HPDE6-E6E7 (cell line): Measurements from ENCODE around the gene APPBP2.
"Not testable (repeated sequence)": the region's sequence is repeated elsewhere in the genome, so short reads cannot be mapped to it uniquely, and the experiment has no call there.

Experiments used
- DNase-seq: peaks from one replicate; pipeline ENCODE4 v3.0.0; 2011; ENCODE audit warnings: missing footprints; ENCODE audit errors: extremely low spot score

The APPBP2 gene

GRCh38 chr17:60534010-60534555, 8.0 kb upstream of the APPBP2 start:
- DNase-seq = no peak

GRCh38 chr17:60529806-60530205, 3.8 kb upstream of the APPBP2 start:
- no peak for DNase-seq

DNA sequence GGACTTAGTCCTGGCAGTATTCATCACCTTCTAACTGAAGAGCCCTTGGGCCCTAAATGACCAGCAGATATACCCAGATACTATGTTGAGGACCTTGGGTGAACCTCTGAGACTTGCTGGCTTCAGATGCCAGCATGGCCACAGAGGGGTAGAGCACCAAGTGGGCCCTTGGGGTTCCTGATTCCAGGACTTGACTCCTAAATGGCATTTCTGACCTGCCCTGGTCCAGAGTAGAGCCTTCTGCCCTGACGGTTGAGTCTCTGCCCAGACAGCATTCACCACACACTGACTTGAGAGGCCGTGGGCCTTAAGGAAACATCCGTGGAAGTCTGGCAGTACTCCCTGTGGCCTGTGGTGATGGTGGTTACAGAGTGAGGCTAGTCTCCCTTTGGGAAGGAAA, 2.8 kb upstream of the APPBP2 start:
- DNase-seq = no peak

DNA sequence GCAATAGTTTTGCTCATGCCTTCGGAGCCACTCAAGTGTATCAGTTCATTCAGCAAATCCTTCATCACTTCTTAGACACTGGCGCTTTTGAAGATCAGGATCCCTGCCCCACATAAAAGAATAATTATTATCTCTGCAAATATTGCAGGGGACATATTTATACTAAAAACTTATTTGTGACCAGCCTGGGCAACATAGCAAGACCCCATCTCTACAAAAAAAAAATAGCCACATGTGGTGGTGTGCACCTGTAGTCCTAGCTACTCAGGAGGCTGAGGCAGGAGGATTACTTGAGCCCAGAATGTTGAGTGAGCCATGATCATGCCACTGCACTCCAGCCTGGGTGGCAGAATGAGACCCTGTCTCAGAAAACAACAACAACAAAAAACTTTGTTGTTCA, 1.7 kb upstream of the APPBP2 start:
- no peak for DNase-seq

DNA sequence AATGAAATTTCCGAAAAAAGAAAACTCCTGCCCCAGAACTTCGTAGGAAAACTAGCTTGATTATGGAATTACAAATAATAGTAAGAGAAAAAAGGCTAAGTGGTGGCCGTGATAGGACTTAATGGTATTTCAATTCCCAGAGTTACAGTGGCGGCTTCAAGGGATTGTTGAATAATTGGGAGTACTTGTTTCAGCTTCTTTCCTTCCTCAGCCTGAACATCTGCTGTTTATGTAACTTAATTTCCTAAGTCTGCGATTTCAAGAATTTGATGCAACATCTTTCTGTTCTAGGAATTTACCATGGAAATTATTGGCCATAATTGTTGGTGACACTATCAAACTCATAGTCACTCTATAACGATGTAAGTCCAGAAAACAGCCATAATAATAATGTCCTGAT, 684 bp upstream of the APPBP2 start:
- no peak for DNase-seq

GRCh38 chr17:60525328-60525684, 736 bp downstream of the APPBP2 start:
- DNase-seq = no peak

DNA sequence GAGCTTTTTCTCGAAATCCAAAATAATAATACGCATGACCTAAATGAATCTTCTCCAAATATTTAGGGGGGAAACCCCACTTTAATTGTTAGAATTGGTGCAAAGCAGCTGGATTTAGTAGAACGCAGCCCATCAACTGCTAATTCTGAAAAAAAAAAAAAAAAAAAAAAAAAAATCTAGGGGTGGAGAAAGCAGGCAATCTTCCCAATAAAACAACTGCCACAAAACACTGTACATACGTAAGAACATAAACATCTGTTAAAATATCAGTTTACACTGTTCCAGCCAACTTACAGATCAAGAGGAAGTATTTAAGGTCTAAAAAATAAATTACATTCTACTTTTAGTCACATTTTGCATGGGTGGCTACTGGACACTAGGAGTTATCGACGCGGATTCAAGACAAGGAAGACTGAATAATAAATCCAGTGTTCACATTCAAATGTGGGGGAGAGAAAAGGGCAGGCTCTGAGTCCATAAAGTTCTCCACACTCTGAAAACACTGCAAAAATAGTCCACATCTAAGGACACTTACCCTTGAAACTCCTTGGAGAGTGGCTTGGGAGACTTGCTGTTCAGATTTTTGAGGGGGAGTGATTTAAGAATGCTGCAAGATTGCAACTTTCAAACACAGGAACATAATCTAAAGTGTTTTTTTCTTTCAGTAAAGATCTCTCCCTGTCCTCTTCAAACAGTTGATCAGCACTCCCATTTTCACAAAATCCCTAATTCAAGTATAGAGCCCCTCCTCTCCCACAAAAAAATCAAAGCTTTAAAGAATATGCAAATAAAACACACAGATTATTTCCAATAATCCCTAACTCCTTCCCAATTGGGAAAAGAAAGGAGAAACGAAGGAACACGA, 1.3 kb downstream of the APPBP2 start:
- no peak for DNase-seq

GRCh38 chr17:60523822-60524221, 2.2 kb downstream of the APPBP2 start:
- DNase-seq = no peak

- no peak for DNase-seq
Observed at GRCh38 chr17:60522889-60523626, 3.0 kb downstream of the APPBP2 start.

DNA sequence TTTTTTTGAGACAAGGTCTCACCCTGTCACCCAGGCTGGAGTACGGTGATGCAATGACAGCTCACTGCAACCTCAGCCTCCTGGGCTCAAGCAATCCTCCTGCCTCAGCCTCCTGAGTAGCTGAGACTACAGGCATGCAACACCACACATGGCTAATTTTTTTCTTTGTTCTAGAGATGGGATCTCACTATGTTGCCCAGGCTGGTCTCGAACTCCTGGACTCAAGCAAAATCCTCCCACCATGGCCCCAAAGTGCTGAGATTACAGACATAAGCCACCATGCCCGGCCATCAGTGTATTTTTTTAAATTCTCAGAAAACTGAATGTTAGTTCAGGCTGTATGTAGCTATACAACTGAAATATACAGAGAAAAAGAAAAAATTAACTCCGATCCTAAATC, 6.2 kb downstream of the APPBP2 start:
- no peak for DNase-seq

GRCh38 chr17:60515683-60516082, 10.4 kb downstream of the APPBP2 start:
- DNase-seq = not testable (repeated sequence)

- not testable (repeated sequence) for DNase-seq
Observed at GRCh38 chr17:60515199-60515598, 10.8 kb downstream of the APPBP2 start.

DNA sequence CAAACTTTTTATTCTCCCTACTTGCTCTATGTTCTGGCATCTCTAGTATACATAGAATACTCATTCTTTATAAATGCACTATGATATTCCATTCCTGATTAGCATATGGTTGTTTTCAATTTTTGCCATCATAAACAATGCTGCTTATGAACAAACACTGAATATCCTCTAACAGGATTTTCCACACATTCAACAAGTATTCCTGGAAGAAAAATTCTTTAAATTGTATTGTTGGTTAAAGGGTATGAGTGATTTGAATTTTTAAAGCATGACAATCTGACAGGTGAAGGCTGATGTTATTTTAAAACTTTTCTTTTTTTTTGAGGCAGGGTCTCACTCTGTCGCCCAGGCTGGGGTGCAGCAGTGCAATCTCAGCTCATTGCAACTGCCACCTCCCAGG, 11.5 kb downstream of the APPBP2 start:
- DNase-seq = no peak

DNA sequence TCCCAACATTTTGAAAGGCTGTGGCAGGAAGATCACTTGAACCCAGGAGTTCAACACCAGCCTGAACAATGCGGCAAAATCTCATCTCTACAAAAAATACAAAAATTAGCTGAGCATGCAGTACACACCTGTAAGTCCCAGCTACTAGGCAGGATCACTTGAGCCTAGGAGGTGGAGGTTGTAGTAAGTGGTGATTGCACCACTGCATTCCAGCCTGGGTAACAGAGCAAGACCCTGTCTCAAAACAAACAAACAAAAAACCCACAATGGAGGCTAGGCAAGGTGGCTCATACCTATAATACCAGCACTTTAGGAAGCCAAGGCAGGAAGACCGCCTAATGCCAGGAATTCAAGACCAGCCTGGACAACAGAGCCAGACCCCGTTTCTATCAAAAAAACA, 12.0 kb downstream of the APPBP2 start:
- DNase-seq = no peak

GRCh38 chr17:60513014-60513413, 13.0 kb downstream of the APPBP2 start:
- no peak for DNase-seq

- DNase-seq = no peak
Observed at GRCh38 chr17:60510723-60511122, 15.3 kb downstream of the APPBP2 start.

GRCh38 chr17:60510031-60510430, 16.0 kb downstream of the APPBP2 start:
- no peak for DNase-seq

GRCh38 chr17:60508384-60508980, 17.6 kb downstream of the APPBP2 start:
- DNase-seq = no peak

- no peak for DNase-seq
Observed at GRCh38 chr17:60506312-60506711, 19.7 kb downstream of the APPBP2 start.

DNA sequence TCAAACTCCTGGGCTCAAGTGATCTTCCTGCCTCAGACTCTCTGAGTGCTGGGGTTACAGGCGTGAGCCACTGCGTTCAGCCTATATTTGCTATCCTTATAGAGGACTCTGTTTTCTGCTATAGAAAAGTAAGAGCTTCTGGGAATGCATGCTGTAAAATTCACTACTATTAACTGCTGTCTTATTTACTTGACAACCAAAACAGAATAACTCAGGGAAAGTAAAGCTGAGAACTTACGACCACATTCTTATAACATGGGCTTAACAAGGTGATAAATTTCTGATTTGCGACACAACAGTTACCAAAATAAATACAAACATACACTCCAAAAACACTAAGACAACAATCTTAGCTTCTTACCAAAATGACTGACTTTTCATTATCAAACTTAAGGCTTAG, 23.9 kb downstream of the APPBP2 start:
- DNase-seq = no peak

DNA sequence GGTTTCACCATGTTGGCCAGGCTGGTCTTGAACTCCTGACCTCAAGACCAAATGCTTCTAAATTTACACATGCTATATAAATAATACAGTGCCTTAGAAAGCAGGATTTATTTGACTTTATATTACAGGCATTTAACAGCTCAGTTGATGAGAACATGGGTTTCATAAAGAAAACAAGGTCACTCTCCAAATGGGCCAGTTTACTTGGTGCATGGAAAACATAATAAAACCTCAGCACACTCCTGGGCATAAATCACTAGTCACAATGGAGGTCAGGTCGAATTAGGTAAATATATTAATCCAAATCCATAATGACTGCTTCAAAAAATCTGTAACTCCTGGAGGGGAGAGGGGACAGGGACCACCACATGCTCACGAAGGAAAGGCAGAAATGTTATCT, 24.5 kb downstream of the APPBP2 start:
- no peak for DNase-seq

DNA sequence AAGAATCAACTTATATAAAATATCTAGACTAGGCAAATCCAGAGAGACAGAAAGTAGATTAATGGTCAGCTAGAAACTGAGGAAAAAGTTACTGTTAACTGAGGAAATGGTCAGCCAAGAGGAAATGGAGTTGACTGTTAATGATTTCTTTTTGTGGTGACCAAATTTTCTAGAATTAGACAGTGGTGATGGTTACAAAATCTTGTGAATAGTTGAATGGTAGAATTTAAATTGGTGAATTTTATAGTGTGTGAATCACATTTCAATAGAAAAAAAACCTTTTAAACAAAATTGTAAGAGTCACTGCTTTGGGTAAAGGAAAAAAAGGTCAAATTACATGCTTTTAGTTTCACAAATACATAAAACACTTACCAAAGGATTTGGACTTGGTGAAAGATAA, 30.0 kb downstream of the APPBP2 start:
- no peak for DNase-seq

- DNase-seq = no peak
Observed at GRCh38 chr17:60495260-60495659, 30.8 kb downstream of the APPBP2 start.
